HG03045 (cell line): Measurements from ENCODE around the gene AIMP2.
"Not testable (repeated sequence)": the region's sequence is repeated elsewhere in the genome, so short reads cannot be mapped to it uniquely, and the experiment has no call there.

Experiments
- ATAC-seq: cut with Tn5 transposase; IDR thresholded peaks from one replicate; pipeline ENCODE4 v1.9.1; 2021; ENCODE audit warnings: mild to moderate bottlenecking, moderate library complexity; ENCODE audit not compliant: unreplicated experiment

Gene AIMP2

DNA sequence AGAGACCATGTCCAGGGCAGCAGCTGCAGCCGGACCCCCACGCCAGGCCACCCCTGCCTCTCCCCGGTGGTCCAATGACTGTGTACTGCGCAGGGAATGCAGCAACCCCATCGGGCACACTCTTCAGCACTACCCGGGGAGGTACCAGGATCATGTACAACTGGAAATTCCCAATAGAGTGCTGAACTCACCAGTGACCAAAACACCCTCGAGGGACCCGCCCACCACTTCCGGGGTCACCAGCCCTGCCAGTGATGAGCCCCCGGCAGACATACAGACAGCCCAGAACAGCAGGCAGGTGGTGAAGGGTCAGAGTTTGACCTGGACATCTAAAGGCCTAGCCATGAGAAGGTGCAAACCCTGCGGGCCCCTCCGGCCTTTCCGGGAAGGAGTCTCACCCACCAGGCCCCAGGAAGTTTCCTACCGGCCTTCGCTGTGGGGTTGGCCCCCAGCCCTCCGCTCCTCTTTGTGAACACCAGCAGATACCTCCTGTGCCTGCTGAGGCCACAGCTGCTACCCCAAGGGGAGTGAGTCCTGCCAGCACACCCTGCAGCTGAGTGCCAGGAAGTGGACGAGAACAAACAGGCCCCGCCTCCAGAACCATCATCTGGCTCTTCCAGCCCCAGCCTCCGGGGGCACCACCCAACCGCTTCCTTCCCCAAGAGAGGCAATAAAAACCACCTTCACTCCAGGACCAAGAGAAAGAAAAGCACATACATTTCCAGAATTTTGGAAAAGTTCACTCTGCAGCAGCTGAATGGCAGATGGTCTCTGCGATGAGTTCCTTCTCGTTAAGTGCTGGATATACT, 17.1 kb downstream of the AIMP2 start:
- ATAC-seq: peak; percentile 71

GRCh38 chr7:6026820-6027311, 17.8 kb downstream of the AIMP2 start:
- peak; percentile 33 for ATAC-seq

DNA sequence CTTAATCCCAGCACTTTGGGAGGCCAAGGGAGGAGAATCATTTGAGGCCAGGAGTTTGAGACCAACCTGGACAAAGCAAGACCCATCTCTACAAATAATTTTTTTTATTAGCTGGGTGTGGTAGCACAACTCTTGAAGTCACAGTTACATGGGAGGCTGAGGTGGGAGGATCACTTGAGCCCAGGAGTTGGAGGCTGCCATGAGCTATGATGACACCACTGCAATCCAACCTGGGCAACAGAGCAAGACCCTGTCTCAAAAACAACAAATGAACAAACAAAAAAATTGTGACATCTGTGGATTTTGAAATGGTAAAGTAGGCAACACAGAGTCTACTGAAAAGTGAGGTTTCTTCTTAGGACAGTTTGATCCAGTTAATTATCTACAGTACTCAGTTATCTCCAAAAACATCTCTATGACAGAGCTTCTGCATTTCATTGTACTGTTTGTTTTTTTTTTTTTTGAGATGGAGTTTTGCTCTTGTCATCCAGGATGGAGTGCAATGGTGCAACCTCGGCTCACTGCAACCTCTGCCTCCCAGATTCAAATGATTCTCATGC, 18.8 kb downstream of the AIMP2 start:
- ATAC-seq: no peak

DNA sequence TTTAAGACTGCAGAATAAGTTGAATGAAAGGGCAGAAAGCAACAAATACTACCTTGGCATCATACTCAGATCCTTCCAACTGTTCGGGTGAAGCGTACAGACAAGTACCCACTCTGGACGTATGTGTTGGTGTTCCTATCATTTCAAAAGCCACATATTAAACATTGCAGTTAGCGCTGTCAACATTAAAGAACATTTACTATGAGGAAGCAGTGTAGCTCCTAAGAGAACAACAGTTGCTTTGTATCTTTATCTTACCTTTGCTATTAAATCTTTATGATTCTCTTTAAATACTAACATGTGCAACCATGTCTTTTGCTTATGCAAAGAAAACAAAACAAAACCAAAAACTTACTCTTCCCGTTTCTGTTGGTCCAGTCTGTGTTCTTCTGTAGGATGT, 19.5 kb downstream of the AIMP2 start:
- no peak for ATAC-seq

GRCh38 chr7:6030988-6031387, 21.9 kb downstream of the AIMP2 start, which contains the start of gene ANKRD61:
ANKRD61 (plus strand) TSS chr7:6031376; CDS start chr7:6031376, 0 bp downstream.
- ATAC-seq: no peak

- ATAC-seq: no peak
Measured at GRCh38 chr7:6031567-6031966, 22.5 kb downstream of the AIMP2 start.

DNA sequence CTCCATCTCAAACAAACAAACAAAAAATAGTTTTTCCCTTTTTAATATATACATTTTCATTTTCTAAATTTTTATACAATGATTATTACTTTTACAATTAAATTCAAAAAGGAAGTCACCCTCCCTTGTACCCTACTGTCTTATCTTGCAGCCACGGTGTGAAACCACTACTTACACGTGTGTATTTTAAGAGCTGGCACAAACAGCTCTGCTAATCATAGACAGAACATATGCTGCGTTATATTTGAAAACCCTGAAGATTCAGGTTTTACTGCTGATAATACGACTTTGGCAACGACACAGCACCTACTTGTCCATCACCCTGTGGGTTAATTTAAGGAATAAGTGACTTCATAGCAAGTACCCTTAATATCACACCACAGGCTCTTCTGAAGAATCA, 23.1 kb downstream of the AIMP2 start:
- no peak for ATAC-seq

DNA sequence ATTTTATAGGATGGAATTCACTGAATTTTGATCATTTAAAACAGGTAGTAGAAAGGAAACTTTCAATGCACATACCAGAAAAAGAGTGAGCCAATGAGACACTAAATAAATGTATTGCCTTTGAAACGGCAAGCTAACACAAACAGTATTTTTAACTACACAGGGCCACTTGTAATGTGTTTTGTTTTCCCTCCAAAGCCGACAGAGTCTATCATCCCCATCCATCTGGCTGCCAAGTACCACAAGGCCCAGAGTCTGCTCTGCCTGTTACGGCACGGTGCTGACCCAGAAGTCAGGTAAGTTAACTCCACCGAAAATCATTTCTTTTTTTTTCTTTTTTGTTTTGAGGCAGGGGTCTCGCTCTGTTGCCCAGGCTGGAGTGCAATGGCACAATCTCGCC, 23.6 kb downstream of the AIMP2 start:
- no peak for ATAC-seq

- no peak for ATAC-seq
Measured at GRCh38 chr7:6035165-6035564, 26.1 kb downstream of the AIMP2 start.

GRCh38 chr7:6035686-6036085, 26.6 kb downstream of the AIMP2 start:
- no peak for ATAC-seq

- ATAC-seq: no peak
Measured at GRCh38 chr7:6049780-6050179, 40.7 kb downstream of the AIMP2 start.

DNA sequence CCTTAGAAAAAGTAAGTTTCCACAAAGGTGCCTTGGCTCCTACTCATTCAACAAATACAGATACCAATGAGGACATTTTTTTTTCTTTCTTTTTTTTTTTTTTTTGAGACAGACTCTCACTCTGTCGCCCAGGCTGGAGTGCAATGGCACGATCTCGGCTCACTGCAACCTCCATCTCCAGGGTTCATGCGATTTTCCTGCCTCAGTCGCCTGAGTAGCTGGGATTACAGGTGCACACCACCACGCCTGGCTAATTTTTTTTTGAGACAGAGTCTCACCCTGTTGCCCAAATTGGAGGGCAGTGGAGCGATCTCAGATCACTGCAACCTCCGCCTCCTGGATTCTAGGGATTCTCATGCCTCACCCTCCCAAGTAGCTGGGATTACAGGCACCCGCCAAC, 42.1 kb downstream of the AIMP2 start:
- ATAC-seq: not testable (repeated sequence)

- no peak for ATAC-seq
Measured at GRCh38 chr7:6056616-6057015, 47.5 kb downstream of the AIMP2 start.

DNA sequence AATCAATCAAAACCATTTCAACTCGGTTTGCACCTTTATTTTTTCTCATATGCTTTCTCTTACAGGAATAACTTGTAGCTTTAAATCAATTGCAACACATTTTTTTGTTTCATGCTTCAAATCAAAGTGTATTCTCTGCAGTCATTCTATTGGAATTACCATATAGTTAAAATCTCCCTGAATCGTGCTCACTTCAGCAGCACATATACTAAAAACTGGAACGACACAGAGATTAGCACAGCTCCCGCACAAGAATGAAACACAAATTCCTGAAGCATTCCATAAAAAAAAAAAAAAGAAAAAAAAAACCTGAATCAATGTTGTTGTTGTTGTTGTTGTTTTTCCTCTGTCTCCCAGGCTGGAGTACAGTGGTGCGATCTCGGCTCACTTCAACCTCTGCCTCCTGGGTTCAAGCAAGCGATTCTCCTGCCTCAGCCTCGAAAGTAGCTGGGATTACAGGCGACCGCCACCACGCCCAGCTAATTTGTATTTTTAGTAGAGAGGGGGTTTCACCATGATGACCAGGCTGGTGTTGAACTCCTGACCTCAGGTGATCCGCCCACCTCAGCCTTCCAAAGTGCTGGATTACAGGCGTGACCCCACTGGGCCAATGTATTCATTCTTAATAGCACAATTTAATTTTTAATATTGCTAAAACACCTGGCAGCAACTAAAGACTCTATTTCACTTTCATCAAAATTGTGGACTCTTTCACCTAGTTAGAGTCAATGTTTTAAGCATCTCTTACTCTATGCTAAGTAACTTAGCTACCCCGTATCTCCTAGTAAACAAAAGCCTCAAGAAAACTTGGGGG, 48.5 kb downstream of the AIMP2 start:
- no peak for ATAC-seq

- not testable (repeated sequence) for ATAC-seq
Measured at GRCh38 chr7:6059941-6060340, 50.9 kb downstream of the AIMP2 start.

DNA sequence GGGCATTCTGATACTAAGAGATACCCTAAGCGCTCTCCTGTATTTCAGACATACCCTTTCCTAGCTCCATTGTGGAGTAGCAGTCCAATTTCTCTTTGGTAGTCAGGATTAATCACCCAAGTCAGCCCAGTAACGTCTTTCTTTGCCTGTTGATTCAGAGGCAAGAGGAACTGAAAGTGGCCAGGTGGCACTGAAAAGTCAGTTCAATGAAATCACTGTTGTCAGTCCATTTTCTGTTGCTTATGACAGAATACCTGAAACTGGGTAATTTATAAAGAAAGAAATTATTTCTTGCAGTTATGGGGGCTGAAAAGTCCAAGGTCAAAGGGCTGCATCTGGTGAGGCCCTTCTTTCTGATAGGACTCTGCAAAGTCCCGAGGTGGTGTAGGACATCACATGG, 62.3 kb downstream of the AIMP2 start:
- ATAC-seq: no peak
